Measurements from ENCODE around the gene TBXAS1.

TBXAS1 gene

DNA sequence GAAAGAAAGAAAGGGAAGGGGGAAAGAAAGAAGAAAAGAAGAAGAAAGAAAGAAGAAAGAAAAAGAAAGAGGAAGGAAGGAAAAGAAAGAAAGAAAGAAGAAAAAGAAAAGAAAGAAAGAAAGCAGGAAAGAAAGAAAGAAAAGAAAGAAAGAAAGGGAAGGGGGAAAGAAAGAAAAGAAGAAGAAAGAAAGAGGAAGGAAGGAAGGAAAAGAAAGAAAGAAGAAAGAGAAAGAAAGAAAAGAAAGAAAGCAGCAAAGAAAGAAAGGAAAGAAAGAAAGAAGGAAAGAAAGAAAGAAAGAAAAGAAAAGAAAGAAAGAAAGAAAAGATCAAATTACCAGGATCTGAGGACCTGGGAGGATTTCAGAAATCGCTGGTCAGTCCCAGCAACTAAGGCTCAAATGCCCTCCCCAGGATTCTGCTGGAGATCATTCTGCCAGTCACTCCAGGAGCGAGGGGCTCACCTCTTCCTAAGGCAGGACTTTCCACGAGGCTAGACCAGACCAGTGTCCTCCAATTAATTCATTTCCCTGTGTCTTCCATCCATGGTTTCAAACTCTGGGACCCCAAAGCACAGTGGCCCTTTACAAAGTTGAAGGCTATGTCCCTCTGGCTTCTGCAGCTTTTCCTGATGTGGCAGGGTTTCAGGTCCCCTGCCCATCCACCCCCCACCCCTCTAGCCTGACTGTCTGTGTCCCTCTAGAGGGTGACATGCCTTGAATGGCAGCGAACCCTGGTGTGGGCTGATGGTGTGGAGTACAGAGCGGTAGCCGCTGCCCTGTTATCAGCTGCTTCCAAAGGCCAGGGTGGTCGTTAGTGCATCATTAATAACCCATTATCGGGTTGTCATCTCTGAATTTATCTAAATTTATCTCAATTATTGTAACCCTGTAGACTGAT, 155.8 kb downstream of the TBXAS1 start:
- no peak for DNase-seq

DNA sequence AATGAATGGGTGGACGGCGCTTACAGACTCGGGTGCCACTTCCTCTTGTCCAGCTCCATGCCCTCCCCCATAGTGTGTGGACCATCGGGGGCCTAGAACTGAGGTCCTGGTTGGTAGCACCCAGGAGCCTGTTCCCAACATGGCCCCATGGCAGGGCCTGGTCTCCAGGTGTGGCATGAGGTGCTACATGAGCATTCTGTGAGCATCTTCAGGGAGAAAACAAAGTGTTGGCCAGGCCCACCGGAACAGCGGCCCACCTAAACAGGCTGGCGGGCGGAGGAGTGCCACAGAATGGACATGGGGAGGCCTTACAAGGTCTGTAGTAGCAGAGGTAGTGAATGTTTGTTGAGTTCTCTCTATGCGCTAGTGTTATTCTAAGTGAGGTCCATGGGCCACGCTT, 156.7 kb downstream of the TBXAS1 start:
- DNase-seq: no peak

DNA sequence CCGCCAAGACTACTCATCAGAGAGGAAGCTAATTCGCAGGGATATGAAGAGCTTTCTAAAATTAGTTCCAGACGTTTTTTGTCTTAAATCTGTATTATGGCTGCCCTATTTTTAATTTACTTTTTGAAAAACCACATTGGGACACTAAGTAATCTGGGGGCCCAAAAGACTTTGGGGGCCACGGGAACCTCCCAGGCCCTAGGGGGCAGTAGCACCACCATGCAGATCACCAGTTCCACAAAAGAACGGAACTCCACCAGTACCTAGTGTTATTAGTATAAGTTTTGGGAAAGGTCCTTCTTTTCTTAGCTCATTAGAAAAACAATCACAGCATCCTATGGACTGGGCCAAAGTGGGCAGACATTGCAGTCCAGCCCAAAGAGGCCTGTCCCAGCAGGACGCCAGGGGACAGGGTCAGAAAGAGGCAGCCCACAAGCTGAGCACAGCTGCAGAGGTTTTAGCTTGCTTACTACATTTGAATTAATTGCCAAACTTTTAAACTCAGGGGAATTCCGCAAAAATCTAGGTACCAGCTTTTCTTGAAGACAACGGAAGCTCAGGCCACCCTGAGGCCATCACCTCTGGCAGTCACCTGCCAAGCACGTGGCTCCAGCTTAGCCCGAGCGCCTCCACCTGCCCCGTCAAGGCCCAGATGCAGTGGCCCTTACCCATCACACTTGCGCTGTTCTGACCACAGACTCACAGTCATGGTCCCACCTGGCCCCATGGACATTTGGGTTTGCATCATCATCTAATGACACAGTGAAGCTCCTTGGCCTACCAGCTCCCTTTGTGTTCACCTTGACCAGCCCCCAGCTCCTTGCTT, 158.8 kb downstream of the TBXAS1 start:
- no peak for DNase-seq

DNA sequence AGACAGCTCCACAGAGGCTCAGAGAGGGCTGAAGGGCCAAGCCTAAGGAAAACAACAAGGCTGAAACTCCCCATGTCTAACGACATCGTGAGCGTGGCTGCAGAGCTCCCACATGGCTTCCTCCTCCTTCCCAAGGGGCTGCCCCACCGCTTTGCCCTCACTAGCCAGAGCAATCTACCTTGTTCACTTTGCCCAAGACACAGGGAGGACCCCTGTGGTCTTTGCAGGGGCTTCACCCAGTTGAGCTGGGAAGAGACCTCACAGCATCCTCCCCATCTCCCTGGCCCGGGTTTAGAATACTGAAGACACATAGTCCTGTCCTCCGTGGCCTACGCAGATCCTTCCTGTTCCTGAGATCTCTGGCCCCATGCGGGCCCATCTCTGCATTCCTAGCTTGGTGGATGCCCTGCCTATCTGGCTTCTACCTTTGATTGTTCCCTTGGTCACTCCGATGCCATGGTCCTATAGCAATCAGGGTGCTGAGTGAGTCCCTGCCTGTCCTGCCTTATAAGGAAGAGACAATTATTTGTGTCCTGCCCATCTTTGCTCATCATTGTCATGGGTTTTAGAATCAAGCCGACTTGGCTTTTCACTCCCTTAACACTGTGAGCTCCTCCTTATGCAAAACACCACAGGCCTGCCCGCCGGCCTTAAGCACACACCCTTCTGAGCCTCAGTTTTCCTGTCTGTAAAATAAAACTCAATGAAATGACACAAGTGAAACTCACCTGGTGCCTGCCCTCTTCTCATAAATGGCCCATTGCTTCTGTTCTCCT, 160.5 kb downstream of the TBXAS1 start:
- DNase-seq: no peak

DNA sequence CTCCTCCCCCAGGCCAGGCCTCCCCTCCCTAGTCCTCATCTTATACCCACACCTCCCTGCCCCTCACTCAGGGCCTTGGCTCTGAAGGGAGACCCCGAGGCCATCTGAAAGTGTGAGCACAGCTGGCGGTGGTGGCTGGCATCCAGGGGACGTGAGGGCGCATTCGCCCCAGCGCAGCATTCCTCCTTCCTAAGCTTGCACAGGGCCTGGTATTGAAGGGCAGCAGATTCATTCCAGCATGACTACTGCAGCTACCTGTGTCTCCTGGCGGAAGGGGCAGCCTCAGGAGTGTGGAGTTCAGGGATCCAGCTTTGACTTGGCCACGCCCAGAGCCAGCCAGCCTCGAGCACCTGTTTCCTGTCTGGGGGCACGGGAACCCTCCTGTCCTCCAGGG, 161.1 kb downstream of the TBXAS1 start:
- no peak for DNase-seq

DNA sequence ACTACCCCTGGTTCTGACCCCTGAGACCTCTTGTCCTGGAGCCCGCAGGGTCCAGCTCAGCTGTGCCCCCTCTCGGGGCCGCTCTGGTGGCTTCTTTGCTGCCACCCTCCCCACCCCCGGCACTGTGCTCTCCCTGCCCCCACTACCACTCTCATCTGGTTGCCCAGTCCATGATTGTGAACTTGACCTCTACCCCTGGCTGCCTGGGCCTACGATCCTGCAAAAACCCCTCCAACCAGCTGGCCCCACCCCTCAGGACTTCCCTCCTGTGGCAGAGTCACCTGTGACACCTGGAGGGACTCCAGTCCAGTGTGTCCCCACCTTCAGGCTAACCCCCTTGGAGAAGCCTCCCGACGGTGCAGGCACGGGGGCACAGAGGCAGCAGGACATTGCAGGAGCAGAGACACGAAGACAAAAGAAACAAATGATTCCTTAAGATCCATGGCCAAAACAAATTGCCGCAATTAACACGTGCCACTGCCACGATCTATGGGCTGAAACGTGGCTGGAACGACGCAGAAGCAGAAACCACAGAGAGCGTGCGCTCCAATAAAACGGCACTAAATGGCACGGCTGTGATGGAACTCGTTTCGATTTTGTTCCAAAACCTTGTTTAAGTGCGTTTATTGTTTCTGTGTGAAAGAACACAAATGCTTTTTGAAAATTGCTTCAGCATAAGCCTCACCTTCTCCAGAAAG, 161.7 kb downstream of the TBXAS1 start:
- no peak for DNase-seq

DNA sequence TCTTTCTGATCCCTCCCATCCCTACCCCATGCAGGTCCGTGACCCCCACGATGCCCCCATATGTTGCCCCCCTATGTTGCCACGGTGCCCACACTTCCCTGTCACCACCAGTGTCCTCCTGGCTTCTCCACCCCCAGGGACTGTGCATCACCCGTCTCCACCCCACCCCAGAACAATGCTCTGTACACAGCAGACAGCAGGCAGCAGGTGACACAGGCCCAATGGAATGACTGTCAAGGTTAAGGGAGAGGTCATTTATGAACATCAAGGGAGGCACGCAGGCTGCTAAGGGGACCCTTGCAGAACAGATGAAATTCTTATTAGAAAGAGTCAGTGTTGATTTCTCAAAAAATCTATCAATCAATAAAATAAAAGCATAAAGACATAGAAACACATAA, 162.2 kb downstream of the TBXAS1 start:
- DNase-seq: no peak

DNA sequence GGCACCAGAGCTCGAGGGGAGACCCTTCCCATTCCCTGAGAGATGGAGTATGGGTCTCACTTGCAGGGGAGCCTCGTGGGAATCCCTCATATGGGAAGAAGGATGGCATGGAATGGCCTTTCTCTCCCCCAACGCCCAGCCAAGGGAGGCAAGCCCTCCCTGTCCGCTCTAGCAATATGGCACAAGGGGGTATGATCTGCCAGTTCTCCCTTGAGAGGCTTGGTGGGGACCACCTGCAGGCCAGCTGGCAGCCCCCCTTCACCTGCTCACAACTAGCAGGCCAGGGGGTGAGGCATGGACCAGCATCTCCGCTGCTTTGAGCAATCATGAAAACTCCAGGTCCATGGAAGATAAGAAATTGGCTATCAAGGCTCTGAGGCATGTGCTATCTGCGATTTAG, 162.8 kb downstream of the TBXAS1 start:
- DNase-seq: no peak

DNA sequence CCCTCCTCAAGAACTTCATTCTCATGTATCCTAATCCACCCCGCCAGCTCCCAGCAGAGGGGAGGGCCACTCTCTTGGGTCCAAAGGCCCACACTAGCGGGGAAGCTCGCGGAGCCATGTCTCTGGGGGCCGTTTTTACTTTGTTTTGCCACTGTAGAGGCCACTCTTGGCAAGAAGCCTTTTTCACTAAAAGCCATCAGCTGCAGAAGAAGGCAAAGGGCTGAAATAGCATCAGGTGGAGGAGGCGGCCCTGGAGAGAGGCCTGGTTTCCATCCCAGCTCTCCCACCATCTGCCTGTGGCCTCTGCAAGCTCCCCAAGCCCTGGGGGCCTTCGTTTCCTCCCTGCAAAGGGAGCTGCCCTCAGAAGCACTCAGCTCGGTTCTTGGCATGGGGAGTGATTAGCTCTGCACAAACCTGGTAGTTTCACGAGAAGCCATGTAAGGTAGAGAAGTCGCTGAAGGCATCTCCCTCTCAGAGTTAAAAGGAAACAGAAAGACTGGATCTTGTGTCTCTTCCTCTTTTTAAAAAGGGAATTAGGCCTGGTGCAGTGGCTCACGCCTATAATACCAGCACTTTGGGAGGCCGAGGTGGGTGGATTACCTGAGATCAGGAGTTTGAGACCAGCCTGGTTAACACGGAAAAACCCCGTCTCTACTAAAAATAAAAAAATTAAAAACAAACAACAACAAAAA, 163.4 kb downstream of the TBXAS1 start:
- no peak for DNase-seq

DNA sequence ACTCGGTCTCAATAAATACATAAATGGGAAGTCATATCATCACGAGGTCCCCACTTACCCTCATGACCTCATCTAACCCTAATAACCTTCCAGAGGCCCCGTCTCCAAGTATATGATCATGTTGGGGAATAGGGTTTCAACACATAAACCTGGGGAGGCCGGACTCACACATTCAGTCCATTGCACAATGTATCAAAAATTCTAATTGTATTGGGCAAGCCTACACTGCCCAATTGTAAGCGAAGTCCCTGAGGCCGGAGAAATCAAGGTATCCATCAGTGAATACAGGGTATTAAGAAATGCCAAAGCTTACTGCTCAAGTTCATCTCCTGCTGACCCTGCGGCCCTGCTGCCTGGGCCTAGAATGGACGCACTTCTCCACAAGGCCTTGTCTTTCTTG, 164.1 kb downstream of the TBXAS1 start:
- DNase-seq: no peak

DNA sequence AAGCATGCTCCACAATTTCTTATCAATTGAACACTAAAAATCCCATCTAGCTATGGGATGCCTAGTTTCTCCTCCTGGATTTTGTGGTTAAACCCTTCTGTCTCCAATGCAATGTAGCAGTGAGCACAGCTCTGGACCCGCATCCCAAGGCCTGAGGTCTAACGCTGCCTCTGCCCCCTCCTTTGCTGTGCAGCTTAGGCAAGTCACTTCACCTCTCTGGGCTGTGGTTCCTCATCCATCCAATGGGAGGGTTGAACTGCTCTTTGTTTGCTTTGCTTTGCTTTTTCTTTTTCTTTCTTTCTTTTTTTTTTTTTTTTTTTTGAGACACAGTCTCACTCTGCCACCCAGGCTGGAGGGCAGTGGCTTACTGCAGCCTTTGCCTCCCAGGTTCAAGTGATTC, 164.5 kb downstream of the TBXAS1 start:
- no peak for DNase-seq

DNA sequence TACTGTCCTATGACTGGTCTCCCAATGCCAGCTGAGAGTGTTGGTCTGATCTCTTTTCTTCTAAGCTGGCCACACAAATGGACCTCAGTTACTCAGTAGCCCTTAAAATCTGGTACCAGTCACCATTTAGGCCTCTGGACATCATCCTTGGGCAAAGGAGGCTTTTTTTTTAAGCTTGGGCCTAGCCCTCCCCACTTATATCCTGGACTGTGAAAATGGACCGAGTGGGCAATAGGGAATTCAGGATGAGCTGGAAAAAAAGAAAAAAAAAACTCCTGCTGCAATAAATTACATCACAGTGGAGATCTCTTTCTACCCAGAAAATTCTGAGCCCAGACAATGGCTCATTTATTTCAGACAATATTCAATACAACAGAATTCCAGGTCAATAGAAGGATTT, 165.3 kb downstream of the TBXAS1 start:
- DNase-seq: no peak

DNA sequence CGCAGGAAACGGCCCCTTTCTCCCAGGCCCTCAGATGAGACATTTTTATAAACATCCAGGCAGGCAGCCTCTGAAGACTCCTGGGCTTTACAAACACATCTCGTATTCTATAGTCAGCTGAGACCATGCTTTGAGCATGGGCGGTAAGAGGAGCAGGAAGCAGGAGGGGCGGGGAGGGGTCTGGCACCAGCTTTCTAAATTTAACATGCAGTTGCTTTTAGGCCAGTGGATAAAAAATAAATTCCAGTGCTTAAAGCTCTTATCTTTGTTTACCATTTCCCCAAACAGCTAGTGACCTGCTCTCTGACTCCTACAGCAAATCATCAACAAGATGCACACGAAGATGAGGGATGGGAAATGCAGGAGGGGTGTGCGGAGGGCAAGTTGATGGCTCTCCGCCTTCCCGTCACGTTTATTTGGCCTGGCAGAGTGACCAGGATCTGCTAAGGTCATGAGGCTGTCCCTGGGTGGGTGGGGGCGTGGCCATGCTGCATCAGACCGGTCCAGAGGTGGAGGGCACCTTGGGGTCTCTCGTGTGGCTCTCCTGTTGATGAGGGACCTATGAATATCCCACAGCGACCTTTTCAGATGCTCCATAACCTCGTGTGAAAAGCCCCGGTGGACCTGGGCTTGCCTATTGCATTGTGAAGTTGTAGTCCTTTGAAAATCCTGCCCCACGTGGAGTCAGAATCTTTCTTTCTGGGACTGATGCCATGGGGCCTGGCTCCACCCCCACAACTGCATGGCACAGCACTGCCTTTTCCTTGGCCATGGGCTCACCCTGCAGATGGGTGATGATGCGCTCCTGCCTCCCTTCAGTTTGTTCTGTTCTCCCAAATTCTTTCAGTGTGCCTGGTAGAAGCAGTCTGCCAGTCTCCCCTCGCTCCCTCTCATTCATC, 166.2 kb downstream of the TBXAS1 start:
- DNase-seq: no peak

DNA sequence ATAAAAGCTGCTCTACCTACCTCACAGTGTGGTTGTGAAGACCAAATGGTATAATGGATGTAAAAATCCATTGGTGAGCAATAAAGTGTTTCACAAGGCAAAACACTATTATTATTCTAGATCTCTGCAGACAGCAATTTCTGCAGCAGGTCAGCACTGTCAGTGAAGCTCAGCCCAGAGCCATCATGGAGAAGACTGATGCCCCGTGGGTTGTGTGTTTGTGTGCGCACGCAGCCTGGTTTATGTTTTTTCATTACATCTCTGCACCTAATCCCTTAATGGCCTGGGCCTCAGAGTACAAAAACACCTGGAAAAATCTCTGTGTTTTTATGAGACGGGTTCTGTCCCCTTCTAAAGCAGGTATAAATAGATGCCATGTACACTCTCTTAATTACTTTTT, 169.5 kb downstream of the TBXAS1 start:
- DNase-seq: no peak

DNA sequence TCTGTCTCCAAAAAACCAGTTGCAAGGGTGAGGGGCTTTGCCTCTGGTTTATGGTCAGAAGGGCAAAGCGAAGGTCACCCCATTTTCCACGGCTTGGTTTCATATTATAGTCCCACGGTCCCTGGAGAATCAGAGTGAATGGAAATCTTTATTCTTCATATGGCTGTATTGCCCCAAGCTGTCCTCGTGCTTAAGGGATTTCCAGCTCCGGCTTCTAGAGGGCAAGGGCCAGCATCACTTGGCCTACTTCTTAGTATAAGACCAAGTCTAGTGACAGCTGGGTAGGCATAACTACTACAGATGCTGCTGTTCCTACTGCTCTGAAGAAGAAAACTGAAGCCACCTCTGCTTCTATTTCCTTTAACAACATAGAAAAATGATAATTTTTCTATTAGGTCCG, 170.5 kb downstream of the TBXAS1 start:
- DNase-seq: no peak

DNA sequence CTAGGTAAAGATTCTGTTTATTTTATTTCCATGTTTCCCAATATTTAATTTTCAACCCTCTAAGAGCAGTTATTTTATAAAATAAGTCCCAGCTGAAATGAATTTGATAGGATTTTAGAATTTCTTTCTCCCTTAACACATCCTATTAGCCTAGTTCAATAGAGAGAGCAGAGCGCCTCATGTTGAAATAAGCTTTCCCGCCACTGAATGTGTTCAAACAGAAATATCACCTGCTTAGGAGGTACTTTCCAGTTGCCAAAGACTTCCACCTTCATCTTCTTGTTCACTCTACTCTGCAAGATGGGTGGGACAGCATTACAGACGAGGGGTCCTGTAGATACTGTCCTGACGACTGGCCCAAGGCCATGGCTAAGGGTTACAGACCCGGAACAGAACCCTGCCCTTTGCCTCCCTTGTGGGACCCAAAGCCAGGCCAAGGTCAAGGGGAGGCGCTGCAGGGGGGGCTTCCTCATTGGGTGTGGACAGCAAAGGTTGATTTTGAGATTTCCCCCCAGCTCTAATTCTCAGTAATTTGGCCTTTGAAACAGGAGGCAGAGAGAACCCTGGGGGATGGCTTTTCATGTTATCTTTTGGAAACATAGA, 171.7 kb downstream of the TBXAS1 start:
- DNase-seq: no peak

DNA sequence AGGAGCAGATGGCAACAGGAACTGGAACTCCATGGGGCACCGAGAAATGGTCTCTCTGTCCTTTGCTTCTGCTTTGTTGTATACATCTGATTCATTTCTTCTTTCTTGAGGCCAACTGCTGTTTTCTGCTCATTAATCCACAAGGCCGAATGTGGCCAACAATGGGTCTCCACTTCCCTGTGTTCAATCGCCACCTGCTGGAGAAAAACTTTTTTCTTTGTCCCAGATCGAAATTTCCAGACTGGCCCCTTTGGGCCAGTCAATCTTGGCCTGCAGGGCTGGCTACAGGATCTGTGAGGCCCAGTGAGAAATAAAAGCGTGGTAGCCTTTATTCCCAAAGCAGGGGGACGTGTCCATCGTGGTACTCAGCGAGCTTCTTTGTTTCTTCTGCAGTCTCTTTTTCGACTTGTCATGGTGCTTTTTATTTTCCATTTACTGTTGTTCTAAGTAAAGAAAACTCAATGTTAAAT, 174.9 kb downstream of the TBXAS1 start:
- DNase-seq: no peak

DNA sequence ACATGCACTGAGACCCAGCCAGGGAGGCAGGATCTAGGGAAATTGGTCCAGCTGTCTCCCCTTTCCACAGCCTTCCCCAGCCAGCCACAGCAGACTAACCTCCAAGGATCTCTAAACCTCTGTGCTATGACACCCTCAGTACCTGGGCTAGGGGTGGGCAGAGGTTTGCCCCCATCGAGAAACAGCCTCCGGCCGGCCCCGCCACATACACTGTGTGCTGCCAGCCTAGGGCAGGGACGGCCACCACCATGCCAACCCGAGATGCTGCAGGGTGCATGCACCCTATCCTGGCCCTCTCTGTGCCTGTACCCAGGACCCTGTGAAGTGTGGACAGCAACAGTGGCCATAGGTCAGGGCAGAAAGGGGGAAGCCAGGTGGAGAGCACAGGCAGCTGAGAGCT, 175.6 kb downstream of the TBXAS1 start:
- no peak for DNase-seq

DNA sequence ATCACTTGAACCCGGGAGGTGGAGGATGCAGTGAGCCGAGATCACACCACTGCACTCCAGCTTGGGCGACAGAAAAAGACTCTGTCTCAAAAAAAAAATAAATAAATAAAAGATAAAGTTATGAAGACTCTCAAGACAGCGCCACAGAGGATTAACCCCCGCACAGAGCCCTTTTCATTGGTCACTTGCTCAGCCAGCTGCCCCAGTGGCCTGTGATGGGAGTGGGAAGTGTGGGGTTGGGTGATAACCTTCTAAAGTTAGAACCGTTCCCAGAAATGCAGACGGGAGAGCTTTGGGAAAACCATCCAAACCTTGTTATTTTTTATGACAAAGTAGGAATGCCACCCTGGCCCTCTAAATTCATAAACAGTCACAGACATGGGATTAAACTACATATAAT, 176.3 kb downstream of the TBXAS1 start:
- no peak for DNase-seq

DNA sequence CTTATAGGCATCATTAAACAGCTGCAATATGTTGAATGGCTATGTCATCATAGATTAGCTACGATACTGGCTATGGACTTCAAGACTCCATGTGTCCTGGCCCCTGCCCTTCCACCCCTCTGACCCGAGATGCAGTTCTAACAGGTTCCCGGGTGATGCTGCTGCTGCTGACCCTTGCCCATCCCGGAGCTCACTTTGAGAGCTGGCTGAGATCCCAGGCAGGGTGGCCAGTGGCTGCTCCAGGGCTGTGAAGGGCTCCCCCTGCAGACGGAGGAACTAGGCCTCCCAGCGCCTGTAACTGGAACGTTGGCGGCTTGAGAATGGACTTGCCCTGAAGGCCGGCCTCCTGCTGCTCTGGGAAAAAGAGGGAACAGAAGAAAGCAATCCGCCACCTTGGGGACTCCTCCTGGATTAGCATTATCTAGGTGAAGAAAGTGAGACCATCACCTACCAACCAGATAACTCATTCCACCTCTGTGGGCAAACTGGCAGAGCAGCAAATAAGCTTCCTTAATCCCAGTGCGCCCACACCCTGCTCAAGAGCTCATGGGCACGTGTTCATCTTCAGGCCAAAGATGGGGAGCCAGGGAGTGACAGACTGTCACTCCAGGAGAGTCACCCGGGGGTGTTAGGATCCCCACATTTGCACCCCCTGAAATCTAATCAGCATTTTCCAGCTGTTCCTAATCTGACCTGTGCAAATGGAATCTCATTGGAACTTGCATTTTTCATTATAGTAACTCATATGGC, 176.9 kb downstream of the TBXAS1 start:
- no peak for DNase-seq
